CD14-positive monocyte (primary cell): ENCODE data around the gene AGPAT2. TPM values are rescaled to one million over a fixed set of nuclear protein-coding genes. Genes with fewer than 3 reads are reported as not detected.

Experiments
- DNase-seq, 3 donors: peaks; one replicate each; pipeline ENCODE4 v3.0.0-alpha.2; 2011 to 2022
- H2AFZ ChIP-seq: 2 replicates; pipeline ENCODE4 v1.6.0; 2012; ENCODE audit warnings: mild to moderate bottlenecking, low read depth, low read length, inconsistent platforms; ENCODE audit not compliant: insufficient read depth, poor library complexity, severe bottlenecking
- H3K27ac ChIP-seq, 2 donors: 1 replicate in 1 of 2; 2 replicates in 1 of 2; pipeline ENCODE4 v1.5.1; 2012 to 2013; ENCODE audit warnings: low read length in 2 of 2, control low read depth in 1 of 2, inconsistent platforms in 1 of 2, low read depth in 1 of 2, mild to moderate bottlenecking in 1 of 2
- H3K27me3 ChIP-seq, 2 donors: one replicate each; pipeline versions ENCODE4 v1.6.0 to v1.6.1; 2011 to 2013; ENCODE audit warnings: low read length in 2 of 2; ENCODE audit not compliant: control insufficient read depth in 2 of 2, insufficient read depth in 2 of 2
- H3K36me3 ChIP-seq, 2 donors: replicated peaks in 1 of 2; 1 replicate in 1 of 2; 2 replicates in 1 of 2; pipeline versions ENCODE4 v1.5.1 to v1.6.1; 2012 to 2013; ENCODE audit warnings: low read length in 2 of 2, control low read depth in 1 of 2, inconsistent platforms in 1 of 2, mild to moderate bottlenecking in 1 of 2; ENCODE audit not compliant: insufficient read depth in 2 of 2, control insufficient read depth in 1 of 2
- H3K4me1 ChIP-seq, 2 donors: 1 replicate in 1 of 2; 2 replicates in 1 of 2; pipeline versions ENCODE4 v1.5.1 to v1.6.1; 2012 to 2013; ENCODE audit warnings: low read length in 2 of 2, control low read depth in 1 of 2, inconsistent platforms in 1 of 2, mild to moderate bottlenecking in 1 of 2, moderate library complexity in 1 of 2; ENCODE audit not compliant: insufficient read depth in 2 of 2, control insufficient read depth in 1 of 2
- H3K4me2 ChIP-seq: replicated peaks from 2 replicates; pipeline ENCODE3; 2012; ENCODE audit warnings: low read length, moderate library complexity, mild to moderate bottlenecking; ENCODE audit not compliant: poor library complexity, severe bottlenecking; ENCODE audit errors: extremely low read depth
- H3K4me3 ChIP-seq, 3 experiments: fragments of 200-600 bp in 1 of 3; sonication (generic) in 1 of 3; replicated peaks in 1 of 3; 1 replicate in 2 of 3; 2 replicates in 1 of 3; pipeline ENCODE4 v1.5.1; 2011 to 2013; ENCODE audit warnings: low read length in 3 of 3, mild to moderate bottlenecking in 3 of 3, control low read depth in 2 of 3, low read depth in 2 of 3, inconsistent platforms in 1 of 3, moderate library complexity in 1 of 3
- H3K79me2 ChIP-seq: 2 replicates; pipeline ENCODE4 v1.6.0; 2012; ENCODE audit warnings: mild to moderate bottlenecking, control low read depth, inconsistent platforms, low read length, moderate library complexity; ENCODE audit not compliant: insufficient read depth
- H3K9ac ChIP-seq: 2 replicates; pipeline ENCODE4 v1.6.0; 2017; ENCODE audit warnings: low read length, mild to moderate bottlenecking; ENCODE audit not compliant: insufficient read depth, poor library complexity, severe bottlenecking
- H3K9me3 ChIP-seq, 2 donors: replicated peaks in 1 of 2; 1 replicate in 1 of 2; 2 replicates in 1 of 2; pipeline versions ENCODE4 v1.5.1 to v1.6.1; 2012 to 2013; ENCODE audit warnings: low read length in 2 of 2, control low read depth in 1 of 2; ENCODE audit not compliant: control insufficient read depth in 1 of 2, insufficient read depth in 1 of 2
- H4K20me1 ChIP-seq: 2 replicates; pipeline ENCODE4 v1.6.0; 2012; ENCODE audit warnings: mild to moderate bottlenecking, low read length, control low read depth, moderate library complexity; ENCODE audit not compliant: insufficient read depth
- H3K27ac Mint-ChIP-seq, 7 donors: one replicate each; pipeline ENCODE4 v1.8.0; 2020; ENCODE audit warnings: mild to moderate bottlenecking in 7 of 7, mixed read lengths in 7 of 7, moderate library complexity in 6 of 7, inconsistent platforms in 2 of 7
- H3K27me3 Mint-ChIP-seq, 3 donors: one replicate each; pipeline ENCODE4 v1.8.0; 2021 to 2022; ENCODE audit warnings: low read depth in 3 of 3, mild to moderate bottlenecking in 3 of 3, mixed read lengths in 3 of 3, moderate library complexity in 3 of 3, inconsistent platforms in 1 of 3
- H3K36me3 Mint-ChIP-seq, 2 donors: one replicate each; pipeline ENCODE4 v1.8.0; 2020; ENCODE audit warnings: mixed read lengths in 2 of 2, inconsistent platforms in 1 of 2, mild to moderate bottlenecking in 1 of 2
- H3K4me1 Mint-ChIP-seq: one replicate; pipeline ENCODE4 v1.8.0; 2020; ENCODE audit warnings: mild to moderate bottlenecking, mixed read lengths
- H3K4me3 Mint-ChIP-seq, 2 donors: one replicate each; pipeline ENCODE4 v1.8.0; 2020; ENCODE audit warnings: mild to moderate bottlenecking in 2 of 2, mixed read lengths in 2 of 2, moderate library complexity in 1 of 2
- H3K9me3 Mint-ChIP-seq, 7 donors: one replicate each; pipeline ENCODE4 v1.8.0; 2020 to 2022; ENCODE audit warnings: mixed read lengths in 7 of 7, mild to moderate bottlenecking in 6 of 7, moderate library complexity in 6 of 7, inconsistent platforms in 2 of 7
- CTCF ChIP-seq: fragments of 200-600 bp; IDR thresholded peaks from one replicate; pipeline ENCODE4 v1.8.0; 2022; ENCODE audit warnings: antibody characterized with exemption, mild to moderate bottlenecking
- WGBS: methylation state at CpG from one replicate; pipeline ENCODE4 v1.1.5; 2013; ENCODE audit warnings: missing lambda C conversion rate; ENCODE audit not compliant: insufficient coverage; 5-methylcytosine and 5-hydroxymethylcytosine counted together
- intact Hi-C, 2 donors: fragments of 100-400 bp; cut with micrococcal nuclease; formaldehyde crosslinking; loops; one replicate each; pipeline versions ENCODE4 v1.15.0 to v1.15.1; 2023
- polyA plus RNA-seq, 3 donors: library from polyadenylated mRNA; depleted of rRNA in 1 of 3; unstranded in 2 of 3; stranded (reverse) in 1 of 3; fragments of 300-500 nt in 2 of 3; fragments of >200 nt in 1 of 3; fragmentation: Illumina TruSeq in 2 of 3; gene quantifications; 1 replicate in 2 of 3; 2 replicates in 1 of 3; pipeline ENCODE4 v1.2.3, GENCODE V29; 2012 to 2021

AGPAT2 gene
- polyA plus RNA-seq, 3 donors = 80.1 to 139 (median 116) TPM

- peaks cover 0 to 5% of the 10 kb centered on the region in 2 donors for H3K36me3 Mint-ChIP-seq
- Histone ChIP-seq H3K9me3 (no peaks in the 10 kb centered on the region), H4K20me1 (peaks cover 29% of the 10 kb centered on the region), H3K36me3 (peaks cover 0 to 10% of the 10 kb centered on the region in 2 donors), H3K27me3 (no peaks in the 10 kb centered on the region), H3K27ac (peak overlapping the region in 1 of 2 donors; percentile 14), H3K4me2 (peak overlapping the region; percentile 98), H2AFZ (no peak overlapping the region), H3K9ac (no peak overlapping the region), H3K4me1 (peaks cover 25 to 34% of the 10 kb centered on the region in 2 donors), H3K4me3 (peak overlapping the region in 1 of 3 experiments; percentile 97), H3K79me2 (peaks cover 33% of the 10 kb centered on the region)
- WGBS = 59% methylated on average over 15 of the region's 21 CpGs
- H3K4me1 Mint-ChIP-seq = peaks cover 32% of the 10 kb centered on the region
- peak overlapping the region in 5 of 7 donors; percentile 15 to 71 (median 54) for H3K27ac Mint-ChIP-seq
- peaks cover 0 to 4% (median 2%) of the 10 kb centered on the region in 3 donors for H3K27me3 Mint-ChIP-seq
- H3K4me3 Mint-ChIP-seq = peak overlapping the region; percentile 35 to 51
- intact Hi-C loops = loop anchor here (5.0 kb wide), 2 partner anchors 39 to 201 kb away; no protein-coding TSS in a partner anchor
- no peak for TF ChIP-seq CTCF
- peaks cover 0 to 3% (median 0%) of the 10 kb centered on the region in 7 donors for H3K9me3 Mint-ChIP-seq
- DNase-seq = no peak
Measured at GRCh38 chr9:136688274-136689107, 1.2 kb upstream of the AGPAT2 start.

DNA sequence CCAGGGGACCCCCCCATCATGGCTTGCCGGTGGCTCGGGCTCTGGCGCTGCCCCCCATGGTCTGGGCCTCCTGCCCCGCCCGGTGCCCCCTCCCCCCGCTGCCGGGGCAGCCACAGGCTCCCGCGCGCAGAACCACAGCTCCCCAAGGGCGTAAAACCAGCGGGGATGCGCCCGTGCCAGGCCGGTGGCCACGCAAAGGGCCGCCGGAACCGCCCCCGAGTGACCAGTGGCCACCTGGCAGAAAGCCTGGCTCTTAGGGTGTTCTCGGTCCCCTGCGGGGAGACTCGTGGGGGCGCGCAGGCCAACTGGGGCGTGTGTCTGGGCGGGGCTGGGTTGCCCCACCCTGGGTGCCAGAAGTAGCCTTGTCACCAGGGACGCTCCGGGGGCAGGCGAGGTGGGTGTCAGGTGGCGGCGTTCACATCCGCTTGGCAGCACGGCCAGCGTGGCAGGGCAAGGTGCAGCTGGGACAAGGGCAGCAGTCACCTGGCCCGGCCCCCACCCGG lies 515 bp upstream of the AGPAT2 start:
- H3K27me3 Mint-ChIP-seq = peaks cover 0 to 3% (median 0%) of the 10 kb centered on the region in 3 donors
- peaks cover 0 to 6% of the 10 kb centered on the region in 2 donors for H3K36me3 Mint-ChIP-seq
- Histone ChIP-seq H3K79me2 (peaks cover 41% of the 10 kb centered on the region), H3K36me3 (peaks cover 0 to 13% of the 10 kb centered on the region in 2 donors), H3K4me1 (peaks cover 24 to 32% of the 10 kb centered on the region in 2 donors), H3K27me3 (no peaks in the 10 kb centered on the region), H3K9me3 (no peaks in the 10 kb centered on the region), H3K27ac (peak overlapping the region in 1 of 2 donors; percentile 62), H2AFZ (peak overlapping the region; percentile 78), H3K4me3 (peak overlapping the region; percentile 4 to 97 (median 37)), H3K9ac (peak overlapping the region; percentile 96), H4K20me1 (peaks cover 33% of the 10 kb centered on the region), H3K4me2 (peak overlapping the region; percentile 98)
- peak overlapping the region in 3 of 7 donors; percentile 20 to 71 (median 41) for H3K27ac Mint-ChIP-seq
- H3K9me3 Mint-ChIP-seq = peaks cover 0 to 3% (median 0%) of the 10 kb centered on the region in 7 donors
- 10% methylated on average over 37 of the region's 37 CpGs for WGBS
- no peak for TF ChIP-seq CTCF
- intact Hi-C loops = loop anchor here (5.0 kb wide), 2 partner anchors 40 to 200 kb away; no protein-coding TSS in a partner anchor
- H3K4me1 Mint-ChIP-seq = peaks cover 28% of the 10 kb centered on the region
- DNase-seq = no peak
- peak overlapping the region; percentile 35 to 51 for H3K4me3 Mint-ChIP-seq
